Measurements from ENCODE around the gene BANK1. TPM values are rescaled to one million over a fixed set of nuclear protein-coding genes. Genes with fewer than 3 reads are reported as not detected.

The BANK1 gene
- total and polyA plus RNA-seq, 2 of the 4 experiments (the other 2 are of a cell fraction) = under 0.01 to 0.51 TPM

- Histone ChIP-seq H4K20me1 (ENCODE audit: insufficient read depth, low read length) (no peaks in the 10 kb centered on the region), H2AFZ (replicated peaks; ENCODE audit: low read length, poor library complexity) (no peak overlapping the region), H3K9me1 (ENCODE audit: insufficient read depth, low read length) (no peaks in the 10 kb centered on the region), H3K4me1 (ENCODE audit: control insufficient read depth, insufficient read depth, low read length) (no peaks in the 10 kb centered on the region), H2BK15ac (ENCODE audit: low read depth, low read length) (no peak overlapping the region), H4K8ac (ENCODE audit: low read depth in 2 of 2, low read length in 2 of 2) (no peak overlapping the region), H3K27me3 (ENCODE audit: control insufficient read depth, insufficient read depth, low read length) (no peaks in the 10 kb centered on the region), H3K36me3 (ENCODE audit: control insufficient read depth, insufficient read depth, low read length) (no peaks in the 10 kb centered on the region), H3K27ac (ENCODE audit: insufficient read depth, low read length) (no peak overlapping the region), H3K23ac (ENCODE audit: low read depth, low read length) (no peak overlapping the region), H3K9ac (ENCODE audit: low read depth, low read length) (no peak overlapping the region), H4K91ac (ENCODE audit: insufficient read depth, low read depth, low read length) (no peak overlapping the region), H3K14ac (replicated peaks; ENCODE audit: low read depth, low read length) (no peak overlapping the region), H3K4me2 (ENCODE audit: low read depth, low read length) (no peak overlapping the region), H3K9me3 (ENCODE audit: control insufficient read depth, insufficient read depth, low read length) (no peaks in the 10 kb centered on the region), H2AK5ac (ENCODE audit: low read depth, low read length) (no peak overlapping the region), H2BK5ac (ENCODE audit: low read depth, low read length, poor library complexity, severe bottlenecking) (no peak overlapping the region), H3K4ac (ENCODE audit: low read depth, low read length) (no peak overlapping the region), H3K18ac (ENCODE audit: low read depth, low read length) (no peak overlapping the region), H3K56ac (ENCODE audit: extremely low read depth, insufficient read depth, low read length) (no peak overlapping the region), H2AK9ac (replicated peaks; ENCODE audit: low read depth, low read length, poor library complexity) (no peak overlapping the region), H4K5ac (ENCODE audit: low read depth, low read length) (no peak overlapping the region), H3K4me3 (ENCODE audit: insufficient read depth, low read depth, low read length) (no peak overlapping the region), H2BK20ac (ENCODE audit: low read depth, low read length) (no peak overlapping the region), H3K79me1 (ENCODE audit: low read depth in 1 of 2, low read length in 2 of 2) (no peaks in the 10 kb centered on the region), H2BK120ac (ENCODE audit: low read depth, low read length) (no peak overlapping the region)
- no peak for TF ChIP-seq ELK1 (IDR thresholded peaks at IDR 0.05; ENCODE audit: borderline replicate concordance, low read depth, low read length)
- TF ChIP-seq CTCF (conservative IDR thresholded peaks at IDR 0.05; ENCODE audit: low read depth, low read length) = no peak
- no peak for TF ChIP-seq CHD1 (IDR thresholded peaks at IDR 0.05; ENCODE audit: low read depth, low read length)
- no peak for TF ChIP-seq MAZ (IDR thresholded peaks at IDR 0.05; ENCODE audit: borderline replicate concordance, low read depth, low read length)
- TF ChIP-seq BHLHE40 (IDR thresholded peaks at IDR 0.05; ENCODE audit: low read depth, low read length) = no peak
- TF ChIP-seq CEBPB (IDR thresholded peaks at IDR 0.05; ENCODE audit: low read depth, low read length) = no peak
- no peak for TF ChIP-seq NFE2L2 (IDR thresholded peaks at IDR 0.05; ENCODE audit: low read depth, low read length)
- no peak for TF ChIP-seq MAFK (IDR thresholded peaks at IDR 0.05; ENCODE audit: low read depth, low read length)
- TF ChIP-seq SMC3 (IDR thresholded peaks at IDR 0.05; ENCODE audit: low read depth, low read length) = no peak
- TF ChIP-seq USF2 (IDR thresholded peaks at IDR 0.05; ENCODE audit: low read depth, low read length) = no peak
- no peak for TF ChIP-seq MXI1 (IDR thresholded peaks at IDR 0.05; ENCODE audit: borderline replicate concordance, low read depth, low read length)
- TF ChIP-seq POLR2A (IDR thresholded peaks at IDR 0.05; ENCODE audit: low read depth, low read length) = no peak
- no peak for TF ChIP-seq RAD21 (IDR thresholded peaks at IDR 0.05; ENCODE audit: low read length)
- TF ChIP-seq RCOR1 (IDR thresholded peaks at IDR 0.05; ENCODE audit: insufficient replicate concordance, low read length) = no peak
- TF ChIP-seq RFX5 (IDR thresholded peaks at IDR 0.05; ENCODE audit: low read depth, low read length) = no peak
- POLR2A ChIA-PET (ENCODE audit: unreplicated experiment) = no interaction called here
- DNase-seq (no peak), ATAC-seq (ENCODE audit: low read depth) (no peak)
- dilution Hi-C loops (cut with HindIII; ENCODE audit: low sequenced_read_pairs, unreplicated experiment) (no loop called here), intact Hi-C loops (cut with micrococcal nuclease) (no loop called here), in situ Hi-C loops (cut with MboI; ENCODE audit: low sequenced_read_pairs) (no loop called here)
- no TSS peak for BruUV-seq (replicated peaks)
- CTCF ChIA-PET = interaction anchor here (0.6 kb wide), 1 partner anchor 117 kb away, joined by 3 read pairs; no protein-coding TSS in a partner anchor
These were observed 265.3 kb downstream of the BANK1 start for GRCh38 chr4:102055805-102056204.
